Measurements from ENCODE around the gene HDAC2. TPM values are rescaled to one million over a fixed set of nuclear protein-coding genes. Genes with fewer than 3 reads are reported as not detected.

The HDAC2 gene
- total RNA-seq, 2 donors from 2014 or later: 71.6 to 85.9 TPM

- Mint-ChIP-seq H3K9me3 (peaks cover 0 to 11% of the 10 kb centered on the region in 2 donors), H3K4me1 (ENCODE audit: low read depth) (no peaks in the 10 kb centered on the region), H3K27ac (no peak overlapping the region), H3K4me3 (no peak overlapping the region), H3K27me3 (ENCODE audit: low read depth) (peaks cover 20% of the 10 kb centered on the region), H3K36me3 (ENCODE audit: insufficient read depth in 2 of 2) (peaks cover 0 to 2% of the 10 kb centered on the region in 2 donors)
- ATAC-seq (replicated peaks in 1 of 2): no peak
- no peak for DNase-seq
Observed at GRCh38 chr6:113893451-113893850, 77.5 kb downstream of the HDAC2 start.

DNA sequence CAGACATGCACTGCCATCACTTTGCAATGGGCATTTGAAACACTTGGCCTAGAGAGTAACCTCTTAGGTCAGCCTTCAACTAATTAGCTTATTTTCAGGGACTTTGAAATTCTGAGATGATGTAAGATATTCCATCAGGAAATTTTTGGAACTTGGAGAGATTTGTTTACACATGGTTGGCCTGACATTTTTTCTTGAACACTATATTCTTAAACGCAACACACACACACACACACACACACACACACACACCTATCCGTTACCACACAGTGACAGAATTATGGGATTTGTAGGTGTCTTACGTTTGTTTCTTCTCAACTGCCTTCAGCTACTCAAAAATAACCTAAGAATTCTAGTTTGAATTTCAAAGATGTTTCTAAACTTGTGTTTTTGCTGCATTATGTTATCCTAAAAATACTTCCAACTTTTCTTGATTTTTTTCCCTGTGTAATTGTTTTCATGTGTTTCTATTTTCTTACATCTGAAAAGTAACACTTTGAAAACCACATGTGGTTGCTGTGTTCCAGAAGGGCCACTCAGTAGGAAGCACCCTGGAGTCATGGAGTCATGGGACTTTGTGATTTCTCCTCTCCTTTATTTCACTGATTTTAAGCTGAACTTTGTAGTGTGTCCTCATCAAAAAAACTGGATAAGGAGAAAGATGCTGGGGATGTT lies 81.9 kb downstream of the HDAC2 start:
- ATAC-seq (replicated peaks in 1 of 2): no peak
- H3K27me3 Mint-ChIP-seq (ENCODE audit: low read depth): peaks cover 11% of the 10 kb centered on the region
- no peak overlapping the region for H3K27ac Mint-ChIP-seq
- DNase-seq: no peak
- no peaks in the 10 kb centered on the region for H3K4me1 Mint-ChIP-seq (ENCODE audit: low read depth)
- no peak overlapping the region for H3K4me3 Mint-ChIP-seq
- peaks cover 0 to 2% of the 10 kb centered on the region in 2 donors for H3K36me3 Mint-ChIP-seq (ENCODE audit: insufficient read depth in 2 of 2)
- H3K9me3 Mint-ChIP-seq: peaks cover 0 to 11% of the 10 kb centered on the region in 2 donors

DNA sequence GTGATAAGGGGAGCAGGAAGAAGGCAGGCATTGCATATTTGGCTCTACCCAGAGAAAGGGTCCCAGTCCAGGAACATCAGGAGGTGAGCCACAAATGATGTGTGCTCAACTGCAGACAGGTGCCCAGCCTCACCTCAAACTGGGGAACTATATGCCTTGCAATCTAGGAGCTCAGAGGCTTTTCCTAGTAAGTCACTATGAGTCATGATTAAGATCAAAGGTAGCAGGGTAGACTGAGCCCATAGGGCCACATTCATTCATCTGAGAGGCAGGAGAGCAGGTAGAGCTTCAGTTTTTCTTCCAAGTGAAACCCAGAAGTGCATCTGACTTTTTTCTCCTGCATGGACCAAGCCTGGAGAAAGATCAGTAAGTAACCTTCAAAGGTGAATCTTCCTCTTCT lies 82.5 kb downstream of the HDAC2 start:
- peaks cover 0 to 11% of the 10 kb centered on the region in 2 donors for H3K9me3 Mint-ChIP-seq
- ATAC-seq (replicated peaks in 1 of 2): peak in 1 of 2 donors; percentile 51
- H3K27me3 Mint-ChIP-seq (ENCODE audit: low read depth): peaks cover 13% of the 10 kb centered on the region
- no peak overlapping the region for H3K27ac Mint-ChIP-seq
- H3K4me1 Mint-ChIP-seq (ENCODE audit: low read depth): no peaks in the 10 kb centered on the region
- no peak for DNase-seq
- no peak overlapping the region for H3K4me3 Mint-ChIP-seq
- peaks cover 0 to 2% of the 10 kb centered on the region in 2 donors for H3K36me3 Mint-ChIP-seq (ENCODE audit: insufficient read depth in 2 of 2)

GRCh38 chr6:113886512-113886911 lies 84.4 kb downstream of the HDAC2 start:
- Mint-ChIP-seq H3K9me3 (peaks cover 0 to 5% of the 10 kb centered on the region in 2 donors), H3K27ac (no peak overlapping the region), H3K36me3 (ENCODE audit: insufficient read depth in 2 of 2) (no peaks in the 10 kb centered on the region), H3K4me3 (no peak overlapping the region), H3K27me3 (ENCODE audit: low read depth) (peaks cover 8% of the 10 kb centered on the region), H3K4me1 (ENCODE audit: low read depth) (no peaks in the 10 kb centered on the region)
- DNase-seq (no peak), ATAC-seq (replicated peaks in 1 of 2) (no peak)

DNA sequence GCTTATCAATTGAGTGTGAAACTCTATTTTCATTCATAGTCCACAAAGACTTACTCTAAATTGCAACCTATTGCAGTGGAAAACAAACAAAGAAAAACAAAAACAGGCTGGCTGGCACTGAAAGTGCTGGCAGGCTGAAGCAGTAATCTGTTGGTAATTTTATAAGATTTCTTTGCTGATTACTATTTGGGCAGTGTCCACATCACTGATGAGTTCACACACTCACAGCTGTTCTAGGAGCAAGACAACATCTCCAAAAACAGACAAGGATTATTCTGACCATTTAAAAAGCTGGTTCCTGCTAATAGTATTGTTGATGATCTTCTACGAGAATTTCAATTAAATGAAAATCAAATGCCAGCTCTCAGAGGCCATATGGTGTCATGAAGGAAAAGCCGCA lies 86.9 kb downstream of the HDAC2 start:
- Mint-ChIP-seq H3K9me3 (no peaks in the 10 kb centered on the region), H3K4me3 (no peak overlapping the region), H3K27ac (no peak overlapping the region), H3K4me1 (ENCODE audit: low read depth) (no peaks in the 10 kb centered on the region), H3K36me3 (ENCODE audit: insufficient read depth in 2 of 2) (no peaks in the 10 kb centered on the region), H3K27me3 (ENCODE audit: low read depth) (peaks cover 29% of the 10 kb centered on the region)
- no peak for DNase-seq
- ATAC-seq (replicated peaks in 1 of 2): no peak

Other genes starting within 250 kb of the HDAC2 start
- gene MARCKS, start 113.8 kb downstream of the HDAC2 start, total RNA-seq: 1 to 10 TPM; 1.1 to 1.7 TPM